Raji (cell line): ENCODE measurements around the gene SPATS1.
A peak's percentile ranks its signal among the peaks of the same experiment; 100 is the strongest.

Experiments
- POLR2A ChIP-seq: IDR thresholded peaks from 2 replicates; pipeline ENCODE4 v1.6.1; 2011; ENCODE audit warnings: low read depth, low read length, control low read depth; ENCODE audit not compliant: insufficient read depth

Gene SPATS1

GRCh38 chr6:44359973-44360372, 17.5 kb downstream of the SPATS1 start:
- no peak for TF ChIP-seq POLR2A

GRCh38 chr6:44361947-44362346, 19.5 kb downstream of the SPATS1 start:
- TF ChIP-seq POLR2A, result no peak

DNA sequence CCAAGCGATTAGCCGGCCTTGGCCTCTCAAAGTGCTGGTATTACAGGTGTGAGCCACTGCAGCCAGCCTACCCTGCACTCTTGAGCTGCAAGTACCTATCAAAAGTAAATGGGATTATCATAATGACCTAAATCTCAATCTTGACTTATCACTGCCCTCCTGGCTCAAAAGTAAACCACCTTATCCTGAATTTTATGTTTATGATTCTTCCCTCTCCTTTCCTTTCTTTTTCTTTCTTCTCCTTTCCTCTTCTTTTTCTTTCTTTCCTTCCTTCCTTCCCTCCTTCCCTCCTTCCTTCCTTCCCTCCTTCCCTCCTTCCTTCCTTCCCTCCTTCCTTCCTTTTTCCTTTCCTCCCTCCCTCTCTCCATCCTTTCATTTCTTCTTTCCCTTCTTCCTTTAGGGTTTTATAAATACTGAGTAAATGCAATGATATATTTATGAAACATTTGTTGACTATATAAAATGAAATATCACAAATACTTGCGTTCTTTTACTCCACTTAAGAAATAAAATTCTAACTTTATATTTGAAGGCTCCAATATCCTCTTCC, 21.0 kb downstream of the SPATS1 start:
- TF ChIP-seq POLR2A, result no peak

DNA sequence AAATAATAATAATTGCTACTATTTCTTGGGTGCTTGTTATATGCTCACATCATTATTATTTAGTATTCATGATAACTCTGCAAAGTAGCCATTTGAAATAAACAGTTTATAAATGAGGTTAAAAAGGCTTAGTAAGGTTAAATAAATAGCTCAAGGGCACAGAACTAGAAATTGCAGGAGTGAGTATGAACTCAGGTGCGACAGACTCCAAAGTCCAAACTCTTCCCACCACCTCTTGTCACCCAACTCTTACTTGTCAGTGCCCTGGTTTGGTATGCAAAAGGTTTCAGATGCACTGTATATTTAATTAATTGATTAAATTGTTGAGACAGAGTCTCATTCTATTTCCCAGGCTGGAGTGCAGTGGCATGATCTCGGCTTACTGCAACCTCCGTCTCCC, 24.3 kb downstream of the SPATS1 start:
- TF ChIP-seq POLR2A, result no peak

DNA sequence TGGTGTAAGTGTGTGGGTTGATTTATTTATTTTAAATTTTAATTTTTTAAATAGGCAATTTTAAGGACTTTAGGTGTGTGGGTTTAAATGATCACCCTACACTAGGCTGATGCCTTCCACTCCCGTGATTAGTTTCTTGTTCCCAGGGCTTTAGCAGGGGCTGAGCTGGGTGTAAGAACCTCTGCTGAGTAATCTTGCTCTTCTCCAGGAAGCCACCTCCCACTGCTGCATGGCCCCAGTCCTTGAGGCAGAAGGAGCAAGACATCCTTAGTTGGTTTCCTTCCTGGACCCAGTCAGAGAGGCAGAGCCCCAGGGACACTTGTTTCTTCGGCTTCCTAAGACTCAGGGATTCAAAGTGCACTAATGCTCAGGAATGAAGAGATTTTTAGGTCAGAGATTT, 25.2 kb downstream of the SPATS1 start:
- TF ChIP-seq POLR2A, result no peak

DNA sequence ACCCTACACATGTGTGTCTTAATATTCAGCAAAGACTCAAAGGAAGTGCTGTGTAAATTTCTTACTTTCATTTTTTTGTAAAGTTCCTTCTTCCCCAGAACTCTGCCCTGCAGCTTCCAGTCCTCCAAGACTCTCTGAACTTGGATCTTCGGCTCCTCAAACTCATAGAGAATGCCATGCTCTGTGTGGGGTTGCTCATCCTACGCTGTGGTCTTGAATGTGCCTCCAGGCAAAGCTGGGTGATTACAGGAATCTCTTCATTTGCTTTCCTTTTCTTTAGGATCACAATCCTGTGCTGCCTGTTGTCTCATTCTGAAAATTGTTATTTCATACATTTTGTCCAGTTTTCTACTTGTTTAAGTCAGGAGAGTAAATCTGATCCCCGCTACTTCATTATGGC, 30.6 kb downstream of the SPATS1 start:
- TF ChIP-seq POLR2A, result no peak

DNA sequence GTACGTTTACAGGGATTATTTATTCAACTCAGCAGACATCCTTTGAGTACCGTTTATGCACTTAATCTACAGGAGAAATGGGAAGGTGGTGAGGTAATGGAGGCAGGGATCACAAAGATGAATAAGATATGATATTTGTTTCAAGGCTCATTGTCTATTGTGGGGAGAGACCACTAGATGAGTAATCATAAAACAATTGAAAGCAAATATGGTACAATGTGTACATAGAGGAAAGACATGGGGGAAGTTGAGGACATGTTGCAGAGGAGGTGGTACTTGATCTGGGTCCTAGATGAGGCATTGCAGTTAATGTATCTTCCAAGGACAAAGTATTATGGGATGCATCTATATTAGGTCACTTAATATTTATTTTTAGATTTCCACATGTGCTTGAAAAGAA, 31.3 kb downstream of the SPATS1 start:
- no peak for TF ChIP-seq POLR2A

DNA sequence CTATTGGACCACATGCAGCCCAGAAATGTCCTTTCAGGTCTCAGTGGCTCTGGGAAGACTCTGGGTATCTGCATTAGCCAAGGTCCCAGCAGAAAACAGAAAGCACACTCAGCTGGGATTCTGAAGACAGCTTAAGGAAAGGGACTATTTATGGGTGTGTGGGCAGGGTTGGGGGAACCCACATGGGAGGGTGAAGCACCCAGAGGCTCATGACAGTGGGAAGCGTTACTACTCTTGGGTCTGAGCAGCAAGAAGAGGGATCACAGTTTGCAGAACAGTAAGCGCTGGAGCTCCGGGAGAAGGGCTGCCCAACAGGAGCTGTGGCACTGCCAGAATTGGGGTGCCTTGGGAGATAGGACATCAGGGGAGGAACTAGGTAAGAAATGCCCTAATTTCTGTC, 32.6 kb downstream of the SPATS1 start:
- TF ChIP-seq POLR2A, result no peak

DNA sequence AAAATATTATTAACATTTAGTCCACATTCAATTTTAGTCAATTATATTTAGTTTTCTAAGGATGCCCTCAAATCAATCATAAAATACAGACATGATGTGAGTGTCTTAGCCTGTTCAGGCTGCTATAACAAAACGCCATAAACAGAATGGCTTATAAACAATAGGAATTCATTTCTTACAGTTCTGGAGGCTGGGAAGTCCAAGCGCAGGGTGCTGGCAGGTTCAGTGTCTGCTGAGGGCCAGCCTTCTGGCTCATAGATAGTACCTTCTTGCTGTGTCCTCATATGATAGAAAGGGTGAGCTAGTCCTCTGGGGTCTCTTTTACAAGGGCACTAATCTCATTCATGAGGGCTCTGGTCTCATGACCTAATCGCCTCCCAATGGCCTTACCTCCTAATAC, 35.0 kb downstream of the SPATS1 start:
- TF ChIP-seq POLR2A, result no peak

- no peak for TF ChIP-seq POLR2A
Observed at GRCh38 chr6:44377971-44378370, 35.5 kb downstream of the SPATS1 start.

GRCh38 chr6:44381739-44382138, 39.3 kb downstream of the SPATS1 start:
- no peak for TF ChIP-seq POLR2A

DNA sequence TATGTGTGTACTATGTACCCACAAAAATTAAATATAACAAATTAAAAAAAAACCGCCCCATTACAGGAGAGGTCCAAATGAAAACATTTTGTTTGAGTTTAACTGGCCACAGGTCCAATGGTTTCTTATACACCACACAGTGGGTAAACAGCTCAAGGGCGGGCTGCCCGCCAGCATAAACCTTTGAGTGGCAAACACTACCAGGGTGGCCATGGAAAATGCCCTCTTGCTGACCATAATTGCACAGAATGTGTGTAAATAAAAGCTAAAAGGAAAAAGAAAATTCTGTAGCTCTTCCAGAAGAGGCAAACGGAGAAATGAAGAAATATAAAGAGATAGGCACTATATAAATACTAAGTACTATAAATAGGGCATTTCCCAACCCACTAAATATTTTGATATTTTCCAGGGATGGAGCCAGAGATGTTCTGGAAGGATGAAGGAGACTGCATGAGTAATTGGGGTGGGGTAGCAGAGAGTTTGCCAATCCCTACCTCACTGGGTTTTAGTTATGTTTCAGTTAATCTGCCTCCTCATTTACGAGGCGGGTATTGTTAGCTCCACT, 44.0 kb downstream of the SPATS1 start:
- no peak for TF ChIP-seq POLR2A

GRCh38 chr6:44386929-44387345, 44.5 kb downstream of the SPATS1 start:
- no peak for TF ChIP-seq POLR2A

DNA sequence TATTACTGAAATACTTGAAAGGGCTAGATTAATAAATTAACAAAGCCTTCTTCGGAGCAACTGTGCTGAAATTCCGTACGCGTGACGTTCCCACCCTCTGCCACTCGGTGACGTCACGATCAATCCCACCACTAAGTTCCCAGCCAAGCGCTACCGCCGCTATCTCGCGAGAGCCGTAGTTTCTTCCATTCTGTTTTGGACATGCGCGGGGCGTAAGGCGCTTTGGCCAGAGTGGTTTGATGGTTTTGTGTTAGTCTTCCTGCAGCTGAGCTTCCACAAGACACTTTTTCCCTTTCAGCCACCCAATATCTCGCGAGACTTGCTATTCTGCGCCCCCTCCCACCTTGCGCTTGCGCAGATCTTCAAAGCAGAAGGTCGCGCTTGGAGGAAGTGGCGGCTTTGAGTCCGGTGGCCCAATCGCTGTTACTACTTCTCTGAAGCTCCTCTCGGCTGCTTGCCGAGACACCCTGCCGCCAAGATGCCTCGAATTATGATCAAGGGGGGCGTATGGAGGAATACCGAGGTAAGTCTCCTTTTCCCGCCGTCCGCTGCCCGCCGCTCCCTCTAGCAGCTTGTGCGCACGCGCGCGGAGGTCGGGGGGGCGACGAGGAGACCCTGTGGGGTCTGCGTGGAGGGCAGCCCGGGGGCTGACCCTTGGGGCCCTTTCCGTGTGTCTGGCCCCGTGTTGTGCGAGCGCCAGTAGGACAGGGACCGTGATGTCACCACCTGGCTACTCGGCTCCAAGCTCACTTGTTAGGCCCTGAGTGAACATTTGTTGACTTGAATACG, 45.1 kb downstream of the SPATS1 start, which contains the start of gene CDC5L:
CDC5L (plus strand) TSS at position 361 of the 789 bp plus-strand sequence; CDS start at position 479, 118 bp downstream.
- peak; percentile 96 for TF ChIP-seq POLR2A

- TF ChIP-seq POLR2A, result no peak
Observed at GRCh38 chr6:44388135-44388487, 45.7 kb downstream of the SPATS1 start.

GRCh38 chr6:44388887-44389286, 46.4 kb downstream of the SPATS1 start:
- TF ChIP-seq POLR2A, result no peak
